Endometrial microvascular endothelial cells (primary cell): ENCODE results near the gene RASAL3. TPM values are rescaled to one million over a fixed set of nuclear protein-coding genes. Genes with fewer than 3 reads are reported as not detected.

Source experiments
- total RNA-seq: library from RNA; depleted of rRNA; stranded (reverse); fragments of >200 nt; gene quantifications from one replicate; pipeline ENCODE4 v1.2.3, GENCODE V29; 2015; ENCODE audit errors: inconsistent ontology term

Gene RASAL3
- total RNA-seq, 1 donor from 2014 or later = 30.0 TPM

Other genes starting within 250 kb of the RASAL3 start
- 1.9 TPM for gene EPHX3, start 232.1 kb downstream of the RASAL3 start, total RNA-seq
- 40.8 TPM for gene BRD4, start 132.0 kb downstream of the RASAL3 start, total RNA-seq
- gene AKAP8, start 84.8 kb downstream of the RASAL3 start, total RNA-seq = 21.2 TPM
- 45.8 TPM for gene AKAP8L, start 45.6 kb downstream of the RASAL3 start, total RNA-seq
- 46.6 TPM for gene WIZ, start 14.6 kb downstream of the RASAL3 start, total RNA-seq
- not detected for gene PGLYRP2, start 15.0 kb upstream of the RASAL3 start, total RNA-seq
- gene CYP4F22, start 44.0 kb upstream of the RASAL3 start, total RNA-seq = not detected
- not detected for gene CYP4F8, start 150.7 kb upstream of the RASAL3 start, total RNA-seq
- gene CYP4F3, start 176.4 kb upstream of the RASAL3 start, total RNA-seq = not detected
- gene CYP4F12, start 208.5 kb upstream of the RASAL3 start, total RNA-seq = not detected